ENCODE data around the gene CRIP2. TPM values are rescaled to one million over a fixed set of nuclear protein-coding genes. Genes with fewer than 3 reads are reported as not detected.
A peak's percentile ranks its signal among the peaks of the same experiment; 100 is the strongest.

Gene CRIP2
- total and polyA plus RNA-seq, 2 of the 13 experiments (the other 11 are each of a cell fraction or from before 2014, with no cell fraction given): 31.6 to 37.9 TPM

GRCh38 chr14:105478398-105479251, 4.0 kb downstream of the CRIP2 start:
- Histone ChIP-seq H3K4me1 (ENCODE audit: insufficient read depth, low read length) (peaks cover 51% of the 10 kb centered on the region), H3K4me2 (ENCODE audit: low read depth, low read length) (no peak overlapping the region), H2AFZ (ENCODE audit: low read length) (no peak overlapping the region)

GRCh38 chr14:105479431-105480158, 5.0 kb downstream of the CRIP2 start:
- H4K20me1 ChIP-seq (ENCODE audit: insufficient read depth, low read length): no peaks in the 10 kb centered on the region
- no peak overlapping the region for H3K9ac ChIP-seq (ENCODE audit: insufficient read depth, low read depth, low read length)
- no peak overlapping the region for H2AFZ ChIP-seq (ENCODE audit: low read length)
- no peaks in the 10 kb centered on the region for H3K79me2 ChIP-seq (ENCODE audit: insufficient read depth, low read length)
- H3K36me3 ChIP-seq (replicated peaks in 1 of 2; ENCODE audit: control insufficient read depth in 1 of 2, insufficient read depth in 2 of 2, low read length in 2 of 2): no peaks in the 10 kb centered on the region
- TF ChIP-seq ETV5 (CRISPR knock-in tag; IDR thresholded peaks at IDR 0.05; ENCODE audit: borderline replicate concordance) (no peak), SOX13 (IDR thresholded peaks at IDR 0.05) (no peak), SOX13 (CRISPR knock-in tag; conservative IDR thresholded peaks at IDR 0.05 in 1 of 2, IDR thresholded peaks at IDR 0.05 in 1 of 2) (no peak), LRRFIP1 (CRISPR knock-in tag; conservative IDR thresholded peaks at IDR 0.05) (no peak), STAG1 (CRISPR knock-in tag; IDR thresholded peaks at IDR 0.05) (no peak), ZNF34 (CRISPR knock-in tag; IDR thresholded peaks at IDR 0.05; ENCODE audit: borderline replicate concordance) (no peak), FIP1L1 (IDR thresholded peaks at IDR 0.05; ENCODE audit: borderline replicate concordance, insufficient read depth, low read depth, low read length) (no peak), SP140L (CRISPR knock-in tag; IDR thresholded peaks at IDR 0.05; ENCODE audit: borderline replicate concordance) (no peak), HNRNPL (IDR thresholded peaks at IDR 0.05; ENCODE audit: low read depth, low read length) (0 out of 2 replicates have a peak, but pooled peaks have one; percentile 37)
- FAIRE-seq (no peak), DNase-seq (ENCODE audit: low spot score) (no peak), ATAC-seq (no peak)
- POLR2A ChIA-PET: no interaction called here
- no peak overlapping the region for H3K4me2 ChIP-seq (ENCODE audit: low read depth, low read length)
- BruUV-seq (replicated peaks): no TSS peak
- in situ Hi-C loops (cut with HindIII; ENCODE audit: extremely low pct_ligation_motif_present, low pct_unique_long_range_greater_than_20kb) (no loop called here), intact Hi-C loops (cut with micrococcal nuclease; ENCODE audit: unreplicated experiment) (loop anchor here (2.0 kb wide), 1 partner anchor 49 kb away; no protein-coding TSS in a partner anchor)
- 92% methylated on average over 22 of the region's 34 CpGs for WGBS (ENCODE audit: low lambda C conversion rate)
- no peak overlapping the region for H3K4me3 ChIP-seq (replicated peaks in 1 of 3; ENCODE audit: insufficient read depth in 1 of 3, low read depth in 2 of 3, low read length in 3 of 3)
- H3K9me3 ChIP-seq (ENCODE audit: low read length): no peaks in the 10 kb centered on the region
- CTCF ChIA-PET (ENCODE audit: low intra/inter-chr PET ratio, low total read pairs): no interaction called here
- peaks cover 2 to 24% of the 10 kb centered on the region in 2 experiments; a peak in 4 of 5 replicates for H3K27me3 ChIP-seq (ENCODE audit: control insufficient read depth in 1 of 2, insufficient read depth in 2 of 2, low read length in 2 of 2)
- H3K4me1 ChIP-seq (ENCODE audit: insufficient read depth, low read length): peaks cover 58% of the 10 kb centered on the region
- H3K27ac ChIP-seq (ENCODE audit: extremely low read length, insufficient read depth, low read length): no peak overlapping the region

More at GRCh38 chr14:105478398-105479251, 4.0 kb downstream of the CRIP2 start:
- TF ChIP-seq ZSCAN31 (CRISPR knock-in tag; IDR thresholded peaks at IDR 0.05; ENCODE audit: low read depth) (no peak), MEIS1 (CRISPR knock-in tag; IDR thresholded peaks at IDR 0.05; ENCODE audit: borderline replicate concordance) (no peak), MZF1 (CRISPR knock-in tag; IDR thresholded peaks at IDR 0.05; ENCODE audit: borderline replicate concordance) (no peak), ZNF589 (CRISPR knock-in tag; conservative IDR thresholded peaks at IDR 0.05) (no peak), ADNP (CRISPR knock-in tag; IDR thresholded peaks at IDR 0.05) (no peak), ZNF101 (CRISPR knock-in tag; IDR thresholded peaks at IDR 0.05; ENCODE audit: borderline replicate concordance, low read depth) (no peak), KLF6 (CRISPR knock-in tag; IDR thresholded peaks at IDR 0.05) (no peak)
- BruUV-seq (replicated peaks): no TSS peak
- Histone ChIP-seq H4K20me1 (ENCODE audit: insufficient read depth, low read length) (no peaks in the 10 kb centered on the region), H3K9ac (ENCODE audit: insufficient read depth, low read depth, low read length) (no peak overlapping the region), H3K27me3 (ENCODE audit: control insufficient read depth in 1 of 2, insufficient read depth in 2 of 2, low read length in 2 of 2) (peaks cover 0 to 15% of the 10 kb centered on the region in 2 experiments; a peak in 4 of 5 replicates), H3K79me2 (ENCODE audit: insufficient read depth, low read length) (no peaks in the 10 kb centered on the region), H3K9me3 (ENCODE audit: low read length) (no peaks in the 10 kb centered on the region), H3K36me3 (replicated peaks in 1 of 2; ENCODE audit: control insufficient read depth in 1 of 2, insufficient read depth in 2 of 2, low read length in 2 of 2) (no peaks in the 10 kb centered on the region), H3K4me3 (replicated peaks in 1 of 3; ENCODE audit: insufficient read depth in 1 of 3, low read depth in 2 of 3, low read length in 3 of 3) (no peak overlapping the region), H3K27ac (ENCODE audit: extremely low read length, insufficient read depth, low read length) (no peak overlapping the region)
- no peak for ATAC-seq
- in situ Hi-C loops (cut with HindIII; ENCODE audit: extremely low pct_ligation_motif_present, low pct_unique_long_range_greater_than_20kb): no loop called here
- FAIRE-seq: no peak
- DNase-seq (ENCODE audit: low spot score): no peak
- ChIA-PET POLR2A (no interaction called here), CTCF (ENCODE audit: low intra/inter-chr PET ratio, low total read pairs) (no interaction called here)
- intact Hi-C loops (cut with micrococcal nuclease; ENCODE audit: unreplicated experiment): no loop called here
- 95% methylated on average over 26 of the region's 81 CpGs for WGBS (ENCODE audit: low lambda C conversion rate)

Measured in HepG2 (cell line).